Jurkat, Clone E6-1 (cell line): ENCODE measurements around the gene MRPL24.
A peak's percentile ranks its signal among the peaks of the same experiment; 100 is the strongest.
"Not testable (repeated sequence)": the region's sequence is repeated elsewhere in the genome, so short reads cannot be mapped to it uniquely, and the experiment has no call there.

Experiments used
- DNase-seq: peaks from one replicate; pipeline ENCODE4 v3.0.0-alpha.2; 2011; ENCODE audit warnings: low read depth, low spot score
- H3K4me3 ChIP-seq: 2 replicates; pipeline ENCODE4 v1.5.1; 2011; ENCODE audit warnings: mild to moderate bottlenecking, low read length, control low read depth, moderate library complexity

The MRPL24 gene

DNA sequence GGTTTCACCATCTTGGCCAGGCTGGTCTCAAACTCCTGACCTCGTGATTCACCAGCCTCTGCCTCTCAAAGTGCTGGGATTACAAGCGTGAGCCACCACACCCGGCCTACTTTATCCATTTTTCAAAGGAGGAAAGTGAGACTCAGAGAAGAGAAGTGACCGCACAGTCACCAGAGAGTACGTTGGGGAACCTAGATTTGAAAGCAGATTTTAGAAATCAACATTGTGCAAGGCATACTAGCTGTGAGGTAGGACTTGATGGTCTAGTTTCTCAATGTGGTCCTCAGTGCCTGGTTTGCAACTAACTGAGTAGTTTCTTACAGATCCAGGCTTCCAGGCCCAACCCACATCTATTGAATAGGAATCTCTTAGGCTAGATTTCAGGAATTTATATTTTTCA lies 24.8 kb upstream of the MRPL24 start:
- H3K4me3 ChIP-seq = no peak overlapping the region
- no peak for DNase-seq

DNA sequence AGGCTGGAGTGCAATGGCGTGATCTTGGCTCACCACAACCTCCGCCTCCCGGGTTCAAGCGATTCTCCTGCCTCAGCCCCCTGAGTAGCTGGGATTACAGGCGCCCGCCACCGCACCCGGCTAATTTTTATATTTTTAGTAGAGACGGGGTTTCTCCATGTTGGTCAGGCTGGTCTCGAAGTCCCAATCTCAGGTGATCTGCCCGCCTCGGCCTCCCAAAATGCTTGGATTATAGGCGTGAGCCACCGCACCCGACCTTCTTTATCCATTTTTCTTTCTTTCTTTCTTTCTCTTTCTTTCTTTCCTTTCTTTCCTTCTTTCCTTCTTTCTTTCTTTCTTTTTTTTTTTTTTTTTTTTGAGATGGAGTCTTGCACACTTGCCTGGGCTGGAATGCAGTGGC lies 24.2 kb upstream of the MRPL24 start:
- not testable (repeated sequence) for DNase-seq, H3K4me3 ChIP-seq

DNA sequence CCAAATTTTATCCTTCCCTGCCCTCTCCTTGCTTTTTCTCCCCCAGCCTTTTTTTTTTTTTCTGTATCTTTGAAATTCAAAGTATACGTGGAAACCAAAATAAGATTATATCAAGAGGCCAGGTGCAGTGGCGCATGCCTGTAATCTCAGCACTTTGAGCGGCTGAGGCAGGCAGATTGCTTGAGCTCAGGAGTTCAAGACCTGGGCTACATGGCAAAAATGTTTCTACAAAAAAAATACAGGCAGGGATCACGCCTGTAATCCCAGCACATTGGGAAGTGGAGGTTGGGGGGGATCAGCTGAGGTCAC lies 19.9 kb upstream of the MRPL24 start:
- H3K4me3 ChIP-seq = no peak overlapping the region
- no peak for DNase-seq

DNA sequence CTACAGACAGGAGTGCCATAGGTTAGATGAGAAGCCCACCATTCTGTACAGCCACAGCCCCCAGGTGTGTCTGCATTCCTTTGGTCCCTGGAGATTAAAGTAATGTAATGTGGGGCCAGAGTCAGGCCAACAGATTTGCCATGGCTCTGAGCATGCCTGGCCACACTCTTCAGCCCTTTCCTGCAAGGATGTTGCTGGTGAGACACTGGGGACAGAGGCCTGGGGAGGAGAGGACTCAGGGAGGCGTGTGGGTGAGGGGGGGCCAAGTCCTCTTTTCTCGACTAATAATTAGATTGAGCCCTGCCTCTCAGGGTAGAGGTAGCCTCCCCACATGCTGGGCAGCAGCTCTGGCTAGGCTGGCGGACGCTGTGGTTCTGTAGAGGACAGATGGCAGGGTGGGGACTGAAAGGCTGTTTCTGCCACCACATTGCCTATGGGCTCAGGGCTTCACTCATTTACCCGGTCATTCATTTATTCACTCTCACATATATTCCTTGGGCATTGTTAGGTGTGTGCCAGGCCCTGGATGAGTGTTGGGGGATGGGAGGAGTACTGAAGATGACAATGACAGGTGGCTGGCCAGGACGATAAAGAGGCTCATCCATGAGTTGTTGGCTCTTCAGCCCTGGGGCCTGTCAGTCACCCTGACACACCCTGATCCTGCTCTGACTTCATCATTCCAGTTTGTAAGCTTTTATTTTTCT lies 19.4 kb upstream of the MRPL24 start:
- no peak overlapping the region for H3K4me3 ChIP-seq
- no peak for DNase-seq

DNA sequence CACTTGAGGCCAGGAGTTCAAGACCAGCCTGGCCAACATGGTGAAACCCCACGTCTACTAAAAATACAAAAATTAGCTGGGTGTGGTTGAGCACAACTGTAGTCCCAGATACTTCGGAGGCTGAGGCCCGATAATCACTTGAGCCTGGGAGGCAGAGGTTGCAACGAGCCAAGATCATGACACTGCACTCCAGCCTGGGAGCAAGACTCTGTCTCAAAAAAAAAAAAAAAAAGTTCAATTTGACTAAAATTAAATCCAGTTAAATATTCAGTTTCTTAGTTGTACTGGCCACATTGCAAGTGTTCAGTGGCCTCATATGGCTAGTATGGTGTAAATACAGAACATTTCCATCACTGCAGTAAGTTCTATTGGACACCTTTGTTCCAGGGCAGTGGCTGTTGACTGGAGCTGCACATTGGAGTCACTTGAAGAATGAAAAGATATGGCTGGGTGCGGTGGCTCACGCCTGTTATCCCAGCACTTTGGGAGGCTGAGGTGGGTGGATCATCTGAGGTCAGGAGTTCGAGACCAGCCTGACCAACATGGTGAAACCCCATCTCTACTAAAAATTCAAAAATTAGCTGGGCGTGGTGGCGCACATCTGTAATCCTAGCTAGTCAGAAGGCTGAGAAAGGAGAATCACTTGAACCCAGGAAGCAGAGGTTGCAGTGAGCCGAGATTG lies 16.8 kb upstream of the MRPL24 start:
- H3K4me3 ChIP-seq, DNase-seq: not testable (repeated sequence)

DNA sequence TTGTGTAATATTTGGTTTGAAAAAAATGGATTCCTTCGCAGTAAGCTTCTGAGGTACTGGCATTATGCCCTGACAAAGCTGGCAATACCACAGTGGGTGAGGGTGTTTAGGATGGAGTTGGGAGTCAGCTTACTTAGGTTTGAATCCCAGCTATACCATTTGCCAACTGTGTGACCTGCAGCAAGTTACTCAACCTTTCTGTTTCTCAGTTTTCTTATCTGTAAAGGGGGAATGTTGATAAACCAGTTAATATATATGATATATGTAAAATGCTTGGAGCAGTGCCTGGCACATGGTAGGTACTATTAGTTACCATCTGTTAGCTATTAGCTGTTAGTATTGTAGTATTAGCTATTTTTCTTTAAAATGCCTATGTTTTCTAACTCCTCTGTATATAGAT lies 15.5 kb upstream of the MRPL24 start:
- no peak for DNase-seq
- no peak overlapping the region for H3K4me3 ChIP-seq

DNA sequence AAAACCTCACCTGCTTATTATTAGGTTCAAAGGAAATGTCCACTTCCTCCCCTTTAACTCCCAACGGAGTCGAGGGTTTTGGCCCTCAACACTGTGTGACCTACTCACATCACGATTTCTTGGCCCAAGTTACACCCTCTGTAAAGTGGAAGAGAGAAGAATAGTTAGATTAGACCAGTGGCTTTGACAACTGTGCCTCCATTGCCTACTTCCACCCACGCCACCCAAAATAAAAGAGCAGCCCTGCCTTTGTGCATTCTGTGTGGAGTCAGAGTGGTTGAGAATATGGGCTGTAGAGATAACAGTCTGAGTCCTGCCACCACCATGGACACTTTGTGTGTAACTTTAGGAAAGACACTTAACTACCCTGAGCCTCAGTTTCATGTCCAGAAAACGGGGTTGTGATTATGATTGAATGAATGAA lies 14.7 kb upstream of the MRPL24 start:
- H3K4me3 ChIP-seq = no peak overlapping the region
- DNase-seq = no peak

DNA sequence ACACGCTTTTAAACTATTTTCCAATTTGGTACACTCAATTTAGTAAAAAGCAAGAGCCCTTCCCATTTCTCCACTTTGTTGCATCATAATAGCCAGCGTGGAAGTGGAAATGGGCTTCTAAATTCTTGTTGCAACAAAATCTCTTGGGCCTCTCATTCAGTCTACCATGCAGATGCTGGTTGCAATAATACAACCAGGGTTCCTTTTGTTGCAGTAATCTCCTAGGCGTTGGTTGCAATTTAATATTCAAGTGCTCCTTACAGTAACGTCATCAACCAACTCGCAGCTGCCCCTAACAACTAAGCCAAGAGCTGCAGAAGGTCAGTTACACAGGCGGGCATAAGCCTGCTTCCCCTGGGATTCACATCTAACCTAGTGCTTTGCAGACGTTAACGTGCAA lies 13.3 kb upstream of the MRPL24 start:
- no peak overlapping the region for H3K4me3 ChIP-seq
- DNase-seq = no peak

DNA sequence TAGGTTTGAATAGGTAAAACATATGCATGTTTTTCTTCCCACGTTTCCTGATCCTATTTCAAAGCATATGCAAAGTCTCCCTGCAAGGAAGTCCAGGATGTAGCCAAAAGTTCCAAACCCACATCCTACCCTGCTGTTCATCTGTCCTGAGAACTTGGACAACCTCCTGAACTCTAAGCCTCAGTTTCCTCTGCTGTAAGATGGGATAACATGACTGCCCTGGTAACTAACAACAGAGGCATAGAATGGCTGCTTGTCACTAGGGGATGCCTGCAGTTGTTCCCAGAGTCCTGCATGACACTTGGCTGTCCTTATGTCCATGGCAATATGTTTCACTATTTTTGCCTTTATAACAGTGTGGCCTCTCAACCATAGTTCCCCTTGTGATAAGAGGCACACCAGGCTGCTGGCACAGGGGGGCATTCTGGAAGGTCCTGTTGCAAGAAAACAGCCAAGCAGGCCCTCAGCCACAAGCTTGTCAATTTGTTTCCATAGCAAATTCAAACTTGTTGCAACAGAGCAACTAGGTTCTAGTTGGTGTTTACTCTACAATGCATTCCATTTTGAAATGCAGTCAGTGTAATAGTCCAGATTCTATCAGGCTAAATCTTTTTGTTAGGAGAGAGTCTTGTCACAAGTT lies 12.1 kb upstream of the MRPL24 start:
- DNase-seq = no peak
- H3K4me3 ChIP-seq = peak overlapping the region; percentile 98

DNA sequence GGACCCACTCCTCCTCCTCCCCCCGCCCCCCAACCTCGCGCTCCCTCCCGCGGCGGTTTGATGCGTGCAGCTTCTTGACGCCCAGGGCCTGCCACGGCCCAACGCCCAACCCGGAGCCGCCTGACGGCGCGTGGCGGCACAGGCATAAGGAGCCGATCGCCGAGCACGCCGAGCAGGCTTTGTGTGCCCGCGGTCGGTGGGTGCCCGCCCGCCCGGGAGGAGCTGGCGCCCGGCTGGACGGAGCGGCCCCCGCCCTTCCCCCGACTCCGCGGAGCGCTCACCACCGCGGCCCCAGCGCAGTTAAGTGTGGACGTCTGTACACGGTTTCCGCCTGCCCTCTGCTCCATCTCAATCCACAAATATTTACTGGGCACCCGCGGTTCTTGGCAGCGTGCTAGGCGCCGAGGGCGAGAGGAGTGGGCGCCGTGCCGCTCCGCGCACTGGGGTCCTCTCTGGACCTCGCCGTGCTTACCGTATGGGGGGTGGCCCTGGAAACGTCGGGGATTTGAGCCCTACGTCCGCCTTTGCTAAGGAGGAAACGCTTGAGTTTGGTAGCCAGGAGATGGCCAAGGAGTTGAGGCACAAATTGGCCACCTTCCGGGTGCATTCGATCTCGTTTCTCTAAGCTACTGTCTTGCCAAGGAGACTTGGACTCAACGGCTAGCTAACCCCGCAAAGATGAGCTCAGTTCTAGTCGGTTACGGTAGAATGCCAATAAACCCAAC lies 11.0 kb upstream of the MRPL24 start:
- peak; percentile 96 for DNase-seq
- peak overlapping the region; percentile 98 for H3K4me3 ChIP-seq

DNA sequence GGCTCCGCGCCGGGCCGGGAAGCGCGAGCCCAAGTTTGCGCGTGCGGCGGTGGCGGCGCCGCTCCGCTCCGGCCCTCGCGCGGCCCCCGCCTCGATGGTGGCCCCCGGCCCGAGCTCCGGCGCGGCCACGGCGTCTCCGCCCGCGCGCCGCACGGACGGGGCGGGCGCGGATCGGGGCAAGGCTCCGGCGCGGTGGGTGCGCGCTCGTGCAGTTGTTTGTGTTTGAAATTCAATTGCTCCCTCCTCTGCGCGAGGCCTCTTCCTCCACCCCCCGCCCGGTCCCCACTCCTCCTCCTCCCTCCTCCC lies 10.5 kb upstream of the MRPL24 start, which contains the start of gene HDGF:
TSS of gene HDGF (minus strand) at position 225 of the 306 bp plus-strand sequence. CDS start 246 bp downstream, outside the sequence.
- no peak for DNase-seq
- peak within 1 kb of the TSS; percentile 98 for H3K4me3 ChIP-seq

DNA sequence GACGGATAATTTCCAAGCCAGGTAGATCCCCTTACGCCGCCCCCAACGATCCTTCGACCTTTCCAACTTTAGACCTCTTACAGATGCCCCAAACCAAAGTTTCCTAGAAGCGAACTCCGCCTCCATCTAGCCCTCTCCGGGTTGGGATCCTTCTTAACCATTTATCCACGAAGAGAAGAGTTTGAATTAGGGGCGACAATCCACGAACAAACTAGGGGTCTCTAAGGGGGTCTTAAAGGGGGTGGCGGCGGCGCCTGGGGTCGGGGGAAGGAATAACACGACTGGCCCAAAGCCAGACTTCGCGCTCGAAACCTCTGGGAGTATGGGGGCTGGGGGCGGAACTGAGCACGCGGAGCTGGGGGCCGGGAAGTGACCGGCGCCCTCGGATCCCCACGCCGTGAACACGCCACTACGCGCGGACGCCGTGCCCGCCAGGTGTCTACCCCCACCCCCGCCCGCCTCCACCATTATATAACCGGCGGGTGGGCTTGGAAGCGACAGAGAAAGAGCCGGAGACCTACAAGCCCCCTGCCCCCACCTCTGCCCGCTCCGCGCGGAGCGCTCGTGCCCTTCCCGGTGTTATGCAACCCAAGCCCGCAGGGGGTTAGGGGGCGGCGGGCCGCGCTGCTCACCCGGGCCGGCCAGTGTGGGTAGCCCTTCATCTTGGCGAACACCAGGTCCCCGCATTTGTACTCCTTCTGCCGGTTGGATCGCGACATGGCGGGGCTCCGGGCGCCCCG lies 10.0 kb upstream of the MRPL24 start:
- H3K4me3 ChIP-seq = peak overlapping the region; percentile 98
- DNase-seq = no peak

DNA sequence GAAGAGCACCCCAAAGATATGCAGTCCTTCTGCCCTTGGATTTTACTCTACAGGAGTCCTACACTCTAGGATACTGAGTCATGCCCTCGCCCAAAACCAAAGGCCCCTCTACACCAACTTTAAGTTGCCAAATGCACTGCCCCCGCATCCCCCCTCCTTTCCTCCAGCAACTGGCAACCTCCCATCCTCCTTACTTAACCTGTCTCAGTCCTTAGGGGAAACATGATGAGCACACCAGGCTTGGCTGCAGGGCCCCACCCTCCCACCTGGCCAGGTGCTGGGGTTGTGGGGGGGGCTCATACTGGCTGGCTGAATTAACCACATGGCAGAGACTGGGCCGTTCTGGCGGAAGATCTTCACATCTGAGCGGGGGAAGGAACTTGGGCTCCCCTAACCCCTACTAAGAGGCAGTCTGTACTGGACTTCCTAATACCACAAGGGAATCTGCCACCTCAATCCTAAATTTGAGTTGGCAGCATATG lies 9.3 kb upstream of the MRPL24 start:
- peak overlapping the region; percentile 98 for H3K4me3 ChIP-seq
- DNase-seq = no peak

DNA sequence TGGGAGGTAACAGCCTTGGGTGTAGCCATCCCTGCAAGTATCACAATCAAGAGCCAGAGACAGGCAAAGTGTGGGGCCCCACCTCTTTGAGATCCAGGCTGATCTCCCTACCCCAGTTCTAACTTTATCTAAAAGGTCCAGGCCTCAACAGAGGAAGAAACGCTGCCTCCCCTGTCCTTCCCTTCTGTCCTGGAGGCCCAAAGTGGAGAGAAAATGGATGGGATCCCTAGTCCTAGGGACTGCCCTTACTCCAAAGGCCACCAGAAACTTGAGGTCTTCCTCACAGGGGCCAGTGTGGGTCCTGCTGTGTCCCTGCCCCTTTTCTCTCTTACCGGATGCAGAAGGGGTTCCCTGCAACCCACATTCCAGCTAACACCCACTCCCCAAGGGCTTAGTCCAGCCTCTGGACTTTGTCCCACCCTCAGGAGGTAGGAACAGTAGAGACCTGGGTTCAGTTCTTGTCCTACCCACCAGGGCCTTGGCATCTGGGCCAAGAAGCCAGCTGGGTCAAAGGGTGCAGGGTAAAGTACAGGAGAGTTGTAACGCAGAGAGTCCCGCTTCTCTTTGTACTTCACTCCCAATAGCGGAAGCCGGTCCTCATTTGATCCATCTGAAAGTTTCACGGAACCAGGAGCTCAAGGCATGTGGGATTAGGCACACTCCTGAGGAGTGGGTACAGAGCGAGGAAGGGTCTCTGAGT lies 8.7 kb upstream of the MRPL24 start:
- no peak for DNase-seq
- H3K4me3 ChIP-seq = peak overlapping the region; percentile 98

DNA sequence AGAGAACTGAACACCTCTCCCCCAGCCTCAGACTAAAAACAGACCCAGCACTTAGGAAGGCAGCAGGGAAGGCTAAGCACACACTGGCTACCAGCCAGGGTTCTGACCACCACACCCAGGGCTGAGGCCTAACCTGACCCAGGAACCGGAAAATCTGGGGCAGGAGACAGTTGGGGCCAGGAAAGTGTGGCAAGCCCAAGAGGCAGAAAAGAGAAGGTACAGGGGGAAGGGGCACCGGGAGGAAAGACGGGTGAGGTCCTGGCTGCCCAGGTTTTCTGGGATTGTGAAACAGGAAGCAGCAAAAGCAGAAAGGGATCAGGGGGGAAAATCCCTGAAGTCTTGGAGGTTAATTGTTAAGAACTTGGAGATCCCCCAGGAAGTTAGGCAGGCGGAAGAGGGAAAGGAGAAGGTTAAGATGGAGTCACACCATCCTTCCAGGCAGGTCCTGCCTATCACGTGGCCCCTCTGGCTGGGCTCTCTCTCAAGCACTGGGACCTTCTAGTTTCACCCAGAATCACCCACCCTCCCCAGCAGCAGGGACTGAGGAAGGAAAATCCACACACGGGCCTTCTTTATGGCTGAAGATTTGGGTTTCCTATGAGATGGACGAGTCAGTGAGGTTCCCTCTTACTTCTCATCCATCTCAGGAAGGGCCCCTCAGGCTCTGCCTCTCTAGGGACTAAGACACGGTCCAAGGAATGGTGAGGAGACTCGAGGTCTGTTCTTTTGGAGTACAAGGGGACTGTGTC lies 8.0 kb upstream of the MRPL24 start:
- peak overlapping the region; percentile 98 for H3K4me3 ChIP-seq
- DNase-seq = no peak

DNA sequence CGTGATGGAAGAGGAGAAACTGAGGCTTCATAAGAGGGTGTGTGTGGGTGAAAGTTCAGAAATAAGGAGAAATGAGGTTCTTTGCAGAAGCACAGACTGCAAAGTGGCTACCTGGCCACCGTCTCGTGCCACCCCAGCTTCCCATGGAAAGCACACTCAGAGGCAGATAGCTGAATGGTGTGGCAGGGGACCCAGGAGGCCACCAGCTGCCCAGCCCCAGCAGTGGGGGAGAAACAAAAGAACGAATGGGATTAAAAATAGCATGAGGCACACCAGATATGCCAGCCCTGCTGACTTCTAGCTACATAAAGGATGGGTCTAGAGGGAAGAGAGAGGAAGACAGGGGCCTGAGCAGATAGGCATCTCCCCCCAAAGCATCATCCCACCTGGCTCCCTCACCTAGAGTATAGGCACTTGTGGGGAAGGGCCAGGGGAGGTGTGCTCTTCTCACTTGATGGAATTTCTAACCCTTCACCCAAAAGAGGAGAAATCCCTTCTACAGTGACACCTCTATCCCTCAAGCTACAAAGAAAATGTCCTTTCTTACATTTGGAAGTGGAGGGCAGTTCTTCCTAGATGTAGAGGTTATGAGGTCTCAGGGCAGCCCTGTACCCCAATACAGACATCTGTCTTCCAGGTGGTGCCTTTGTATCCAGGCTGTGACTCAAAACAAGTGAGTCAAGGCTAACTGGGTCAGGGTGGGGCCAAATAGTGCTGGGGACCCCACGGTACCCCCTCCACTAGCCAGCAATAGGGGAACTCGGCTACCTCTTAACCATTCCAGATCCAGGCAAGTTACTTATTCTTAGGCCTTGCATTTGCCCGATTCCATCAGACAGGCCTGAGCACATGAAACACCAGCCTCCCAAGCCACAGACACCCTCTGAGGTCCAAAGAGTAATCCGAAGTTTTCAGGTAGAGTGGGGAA lies 7.1 kb upstream of the MRPL24 start:
- H3K4me3 ChIP-seq = peak overlapping the region; percentile 98
- DNase-seq = no peak
